Gastroesophageal sphincter (tissue), 3 donors: Measurements from ENCODE around the gene SMIM22.

Experiments used
- CTCF ChIP-seq, 4 experiments: fragments of 200-600 bp in 2 of 4; fragments of 450-650 bp in 2 of 4; sonication (generic) in 1 of 4; IDR thresholded peaks; one replicate each; pipeline ENCODE4 v1.5.1; 2017 to 2019; ENCODE audit warnings: antibody characterized with exemption in 4 of 4, mild to moderate bottlenecking in 2 of 4, moderate library complexity in 2 of 4
- EP300 ChIP-seq: sonication (generic); formaldehyde crosslinking; IDR thresholded peaks from one replicate; pipeline ENCODE4 v1.6.1; 2017; ENCODE audit warnings: antibody characterized with exemption, mild to moderate bottlenecking
- POLR2A ChIP-seq, 2 donors: fragments of 450-650 bp; IDR thresholded peaks; one replicate each; pipeline ENCODE4 v1.6.1; 2017; ENCODE audit warnings: antibody characterized with exemption in 2 of 2, mild to moderate bottlenecking in 2 of 2, moderate library complexity in 1 of 2
- POLR2AphosphoS5 ChIP-seq: sonication (generic); formaldehyde crosslinking; IDR thresholded peaks from one replicate; pipeline ENCODE4 v1.6.1; 2017; ENCODE audit warnings: antibody characterized with exemption

- TF ChIP-seq CTCF (IDR thresholded peaks at IDR 0.05) = no peak
- no peak for TF ChIP-seq EP300
- TF ChIP-seq POLR2A (IDR thresholded peaks at IDR 0.05) = no peak
- TF ChIP-seq POLR2AphosphoS5 = no peak
Observed at GRCh38 chr16:4767872-4768548, 27.2 kb upstream of the SMIM22 start.
